BJ (cell line): ENCODE measurements around the gene CNP. TPM values are rescaled to one million over a fixed set of nuclear protein-coding genes. Genes with fewer than 3 reads are reported as not detected.
A peak's percentile ranks its signal among the peaks of the same experiment; 100 is the strongest.

Source experiments
- CTCF ChIA-PET: fragments of 350-600 bp; formaldehyde crosslinking; extraction: SDS; loops from one replicate; lab custom pipeline; 2021; ENCODE audit warnings: antibody characterized with exemption, inconsistent platforms; lab: Yijun Ruan, JAX
- POLR2A ChIA-PET: fragments of 300-600 bp; sonication (Branson Sonifier 250); formaldehyde crosslinking; extraction: SDS; loops from one replicate; lab custom pipeline; 2021; ENCODE audit warnings: antibody characterized with exemption; lab: Charles Lee
- DNase-seq: peaks from one replicate; pipeline ENCODE4 v3.0.0-alpha.2; 2011; ENCODE audit warnings: low read depth
- H3K27me3 ChIP-seq: 2 replicates; pipeline ENCODE4 v1.6.0; 2011; ENCODE audit warnings: low read length; ENCODE audit not compliant: control insufficient read depth, insufficient read depth
- H3K36me3 ChIP-seq: 2 replicates; pipeline ENCODE4 v1.5.1; 2011; ENCODE audit warnings: low read length; ENCODE audit not compliant: control insufficient read depth, insufficient read depth
- H3K4me3 ChIP-seq: 2 replicates; pipeline ENCODE4 v1.5.1; 2011; ENCODE audit warnings: low read depth, mild to moderate bottlenecking, control low read depth, low read length
- polyA plus RNA-seq: library from polyadenylated mRNA; depleted of rRNA; stranded (reverse); fragments of >200 nt; gene quantifications from 2 replicates; pipeline ENCODE4 v1.2.3, GENCODE V29; 2011
- TF ChIP-seq, protein P1 (sequence below): IDR thresholded peaks from 2 replicates; pipeline ENCODE4 v1.5.1; 2011; ENCODE audit warnings: low read depth, mild to moderate bottlenecking, control low read depth, inconsistent platforms, low read length, moderate library complexity; ENCODE audit not compliant: insufficient read depth

CNP gene
- polyA plus RNA-seq, 1 experiment, result 66.2 TPM

DNA sequence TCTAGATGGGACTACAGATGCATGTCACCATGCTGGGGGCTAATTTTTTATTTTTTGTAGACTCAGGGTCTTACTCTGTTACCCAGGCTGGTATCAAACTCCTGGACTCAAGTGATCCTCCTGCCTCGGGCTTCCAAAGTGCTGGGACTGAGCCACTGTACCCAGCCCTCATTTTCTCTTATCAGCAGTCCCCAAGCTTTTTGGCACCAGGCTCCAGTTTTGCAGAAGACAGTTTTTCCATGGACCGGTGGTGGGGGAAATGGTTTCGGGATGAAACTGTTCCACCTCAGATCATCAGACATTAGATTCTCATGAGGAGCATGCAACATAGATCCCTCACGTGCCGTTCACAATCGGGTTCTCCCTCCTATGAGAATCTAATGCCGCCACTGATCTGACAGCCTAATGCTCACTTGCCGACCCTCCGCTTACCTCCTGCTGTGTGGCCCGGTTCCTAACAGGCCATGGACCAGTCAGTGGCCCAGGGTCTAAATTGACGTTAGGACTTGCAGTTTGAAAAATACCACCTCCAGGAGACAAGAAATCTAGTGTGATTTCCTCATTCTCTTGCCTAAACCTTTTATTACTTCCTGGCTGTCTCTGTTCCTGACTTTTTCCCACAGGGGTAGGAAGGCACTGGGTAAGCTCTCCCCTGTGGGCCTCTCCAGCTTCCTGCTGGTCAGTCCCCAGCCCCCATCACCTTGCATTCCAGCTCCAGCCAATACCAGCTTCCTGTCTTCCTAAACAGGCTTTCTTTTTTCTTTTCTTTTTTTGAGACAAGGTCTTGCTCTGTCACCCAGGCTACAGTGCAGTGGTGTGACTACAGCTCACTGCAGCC is 9.3 kb upstream of the CNP start:
- TF ChIP-seq, protein P1, sequence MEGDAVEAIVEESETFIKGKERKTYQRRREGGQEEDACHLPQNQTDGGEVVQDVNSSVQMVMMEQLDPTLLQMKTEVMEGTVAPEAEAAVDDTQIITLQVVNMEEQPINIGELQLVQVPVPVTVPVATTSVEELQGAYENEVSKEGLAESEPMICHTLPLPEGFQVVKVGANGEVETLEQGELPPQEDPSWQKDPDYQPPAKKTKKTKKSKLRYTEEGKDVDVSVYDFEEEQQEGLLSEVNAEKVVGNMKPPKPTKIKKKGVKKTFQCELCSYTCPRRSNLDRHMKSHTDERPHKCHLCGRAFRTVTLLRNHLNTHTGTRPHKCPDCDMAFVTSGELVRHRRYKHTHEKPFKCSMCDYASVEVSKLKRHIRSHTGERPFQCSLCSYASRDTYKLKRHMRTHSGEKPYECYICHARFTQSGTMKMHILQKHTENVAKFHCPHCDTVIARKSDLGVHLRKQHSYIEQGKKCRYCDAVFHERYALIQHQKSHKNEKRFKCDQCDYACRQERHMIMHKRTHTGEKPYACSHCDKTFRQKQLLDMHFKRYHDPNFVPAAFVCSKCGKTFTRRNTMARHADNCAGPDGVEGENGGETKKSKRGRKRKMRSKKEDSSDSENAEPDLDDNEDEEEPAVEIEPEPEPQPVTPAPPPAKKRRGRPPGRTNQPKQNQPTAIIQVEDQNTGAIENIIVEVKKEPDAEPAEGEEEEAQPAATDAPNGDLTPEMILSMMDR, result no peak
- no peaks in the 10 kb centered on the region for H3K27me3 ChIP-seq
- no peak overlapping the region for H3K4me3 ChIP-seq
- no peak for DNase-seq
- CTCF ChIA-PET, result interaction anchor here (0.6 to 10.2 kb wide), 4 partner anchors 9 to 220 kb away, joined by 3 to 163 read pairs (median 7); partner anchors contain the start of genes CNP, DHX58 and KAT2A
- POLR2A ChIA-PET, result no interaction called here
- no peaks in the 10 kb centered on the region for H3K36me3 ChIP-seq

DNA sequence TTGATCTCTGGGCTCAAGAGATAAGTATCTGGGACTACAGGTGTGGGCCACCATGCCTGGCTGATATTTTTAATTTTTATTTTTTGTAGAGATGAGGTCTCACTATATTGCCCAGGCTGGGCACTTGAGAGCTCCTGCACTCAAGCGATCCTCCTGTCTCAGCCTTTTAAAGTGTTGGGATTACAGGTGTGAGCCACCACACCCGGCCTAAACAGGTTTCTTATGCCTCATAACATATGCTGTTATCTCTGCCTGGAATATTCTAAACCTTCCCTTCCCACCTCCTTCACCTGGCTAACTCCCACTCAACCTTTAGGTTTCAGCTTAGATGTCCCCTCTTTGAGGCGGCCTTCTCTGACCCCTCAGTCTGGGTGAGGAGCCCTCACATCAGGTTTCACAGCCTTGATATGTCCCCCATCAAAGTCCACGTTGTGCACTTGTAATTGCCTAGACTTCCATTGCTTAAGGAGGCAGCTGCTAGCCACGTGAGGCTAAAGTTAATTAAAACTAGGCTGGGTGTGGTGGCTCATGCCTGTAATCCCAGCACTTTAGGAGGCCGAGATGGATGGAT is 8.6 kb upstream of the CNP start:
- ChIA-PET POLR2A (interaction anchor here (0.6 kb wide), 1 partner anchor 151 kb away, joined by 3 read pairs; no protein-coding TSS in a partner anchor), CTCF (interaction anchor here (1.4 to 10.2 kb wide), 5 partner anchors 9 to 220 kb away, joined by 5 to 163 read pairs (median 7); partner anchors contain the start of genes ACLY, CNP, DHX58 and KAT2A)
- no peak overlapping the region for H3K4me3 ChIP-seq
- TF ChIP-seq, protein P1, result no peak
- DNase-seq, result no peak
- no peaks in the 10 kb centered on the region for H3K36me3 ChIP-seq
- no peaks in the 10 kb centered on the region for H3K27me3 ChIP-seq

DNA sequence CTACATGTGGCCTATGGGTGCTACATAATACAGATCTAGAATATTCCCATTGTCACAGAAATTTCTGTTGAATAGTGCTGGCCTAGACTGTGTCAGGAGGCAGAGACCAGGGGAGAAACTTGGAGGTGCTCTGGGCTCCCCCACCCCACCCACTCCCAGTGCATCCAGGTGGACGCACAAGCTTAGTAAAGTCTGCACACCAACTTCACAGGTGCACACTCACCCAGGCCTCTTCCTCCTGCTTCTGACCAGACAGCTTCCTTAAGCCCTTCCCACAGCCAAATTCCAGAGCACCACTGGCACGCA is 7.6 kb upstream of the CNP start:
- no peak for DNase-seq
- TF ChIP-seq, protein P1, result no peak
- Histone ChIP-seq H3K4me3 (no peak overlapping the region), H3K27me3 (no peaks in the 10 kb centered on the region), H3K36me3 (no peaks in the 10 kb centered on the region)
- POLR2A ChIA-PET, result interaction anchor here (0.6 kb wide), 1 partner anchor 254 kb away, joined by 5 read pairs; no protein-coding TSS in a partner anchor
- CTCF ChIA-PET, result interaction anchor here (0.6 to 10.2 kb wide), 18 partner anchors 14 to 263 kb away, joined by 3 to 163 read pairs (median 4); partner anchors contain the start of genes ACLY, DHX58, KAT2A and ODAD4

DNA sequence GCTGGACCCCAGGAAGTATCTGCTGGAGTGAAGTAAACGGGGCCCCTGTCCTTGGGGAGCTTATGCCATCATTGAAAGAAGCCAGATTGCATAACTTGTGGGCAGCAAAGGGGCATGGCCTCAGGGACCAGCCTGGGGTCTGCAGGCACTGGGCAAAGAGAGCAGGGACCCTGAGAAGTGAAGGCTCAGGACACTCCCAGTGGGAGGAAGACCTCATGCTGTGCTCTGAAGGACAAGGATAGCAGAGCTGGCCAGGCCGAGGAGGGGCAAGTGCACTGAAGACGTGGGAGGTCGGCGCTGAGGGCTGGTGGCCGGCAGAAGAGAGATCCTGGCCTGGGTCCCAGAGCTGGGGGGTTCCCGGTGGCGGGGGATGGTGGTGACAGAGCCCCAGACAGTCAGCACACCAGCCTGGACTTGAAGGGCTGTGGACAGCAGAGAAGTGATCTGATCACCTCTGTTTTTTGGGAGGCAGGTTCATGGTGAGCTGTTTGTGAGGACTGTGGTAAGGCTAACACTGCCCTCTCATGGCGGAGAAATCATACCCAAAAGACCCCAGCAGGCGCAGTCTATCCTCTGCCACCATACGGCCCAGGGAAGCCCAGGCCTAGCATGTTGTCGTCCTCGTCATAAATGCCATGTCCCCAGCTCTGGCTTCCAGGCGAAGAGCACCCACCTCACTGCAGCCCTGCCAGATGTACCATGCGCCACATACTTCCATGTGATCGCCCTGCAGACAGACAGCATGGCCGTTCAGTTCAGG is 7.1 kb upstream of the CNP start:
- POLR2A ChIA-PET, result interaction anchor here (0.6 kb wide), 2 partner anchors 123 to 255 kb away, joined by 5 read pairs; no protein-coding TSS in a partner anchor
- Histone ChIP-seq H3K36me3 (no peaks in the 10 kb centered on the region), H3K27me3 (no peaks in the 10 kb centered on the region), H3K4me3 (no peak overlapping the region)
- TF ChIP-seq, protein P1, result peak; percentile 52
- CTCF ChIA-PET, result interaction anchor here (0.6 to 10.2 kb wide), 25 partner anchors 14 to 270 kb away, joined by 3 to 163 read pairs (median 4); partner anchors contain the start of genes ACLY, DHX58, KAT2A and NKIRAS2
- DNase-seq, result no peak
